ENCODE results near the gene MTRR. TPM values are rescaled to one million over a fixed set of nuclear protein-coding genes. Genes with fewer than 3 reads are reported as not detected.

Gene MTRR
- polyA plus RNA-seq, 1 of the 3 experiments (the other 2 are of a cell fraction): 18.4 TPM

GRCh38 chr5:7852988-7853387 lies 16.0 kb upstream of the MTRR start (continued):
- TF ChIP-seq USF2 (IDR thresholded peaks at IDR 0.05; ENCODE audit: borderline replicate concordance, low read depth, low read length): no peak
- no peak for TF ChIP-seq GATA2 (CRISPR knock-in tag; IDR thresholded peaks at IDR 0.05)
- no peak for TF ChIP-seq SIN3A (IDR thresholded peaks at IDR 0.05; ENCODE audit: borderline replicate concordance, low read depth, low read length)
- TF ChIP-seq ELF1 (IDR thresholded peaks at IDR 0.05): no peak

- Histone ChIP-seq H3K4me3 (ENCODE audit: low read depth in 2 of 2, low read length in 1 of 2) (no peak overlapping the region), H3K27me3 (ENCODE audit: insufficient read depth) (no peaks in the 10 kb centered on the region; the same call in 1 of the 2 replicates), H3K9ac (no peak overlapping the region), H3K79me2 (ENCODE audit: insufficient read depth) (no peaks in the 10 kb centered on the region), H3F3A (replicated peaks; ENCODE audit: insufficient read depth) (peaks cover 8% of the 10 kb centered on the region), H3K4me1 (ENCODE audit: control insufficient read depth in 1 of 2, insufficient read depth in 2 of 2, low read depth in 1 of 2, low read length in 1 of 2) (peaks cover 8 to 11% of the 10 kb centered on the region in 2 experiments; a peak in 2 of 4 replicates), H4K20me1 (ENCODE audit: insufficient read depth) (no peaks in the 10 kb centered on the region), H3K36me3 (replicated peaks in 1 of 2; ENCODE audit: control insufficient read depth in 1 of 2, insufficient read depth in 2 of 2, low read length in 1 of 2) (peaks cover 15 to 22% of the 10 kb centered on the region in 2 experiments), H3K27ac (ENCODE audit: low read depth in 2 of 2, low read length in 1 of 2) (no peak overlapping the region), H2AFZ (ENCODE audit: low read depth) (no peak overlapping the region), H3K9me2 (no peaks in the 10 kb centered on the region), H3K4me2 (no peak overlapping the region), H3K9me3 (no peaks in the 10 kb centered on the region)
- WGBS (ENCODE audit: low lambda C conversion rate): 51% methylated on average over 3 of the region's 3 CpGs
- ChIA-PET POLR2A (no interaction called here), CTCF (interaction anchor here (1.0 to 4.0 kb wide), 5 partner anchors 10 to 595 kb away, joined by 3 to 34 read pairs (median 10); partner anchors contain the start of genes FASTKD3 and MTRR)
- DNase-seq: no peak
- no peak for TF ChIP-seq RFX5 (IDR thresholded peaks at IDR 0.05; ENCODE audit: low read length)
- TF ChIP-seq MEF2A (IDR thresholded peaks at IDR 0.05; ENCODE audit: borderline replicate concordance, low read depth): no peak
- no peak for TF ChIP-seq NFIC (IDR thresholded peaks at IDR 0.05; ENCODE audit: borderline replicate concordance)
- no peak for TF ChIP-seq CTCF (IDR thresholded peaks at IDR 0.05)
- TF ChIP-seq ZBTB33 (IDR thresholded peaks at IDR 0.05; ENCODE audit: borderline replicate concordance, low read depth): no peak
- no peak for TF ChIP-seq ELF1 (IDR thresholded peaks at IDR 0.05)
- TF ChIP-seq IRF3 (IDR thresholded peaks at IDR 0.05; ENCODE audit: low read depth, low read length): no peak
- no peak for TF ChIP-seq NRF1 (IDR thresholded peaks at IDR 0.05; ENCODE audit: low read depth, low read length)
- no peak for TF ChIP-seq CHD2 (IDR thresholded peaks at IDR 0.05; ENCODE audit: low read length, partially characterized antibody)
- TF ChIP-seq FOXJ3 (CRISPR knock-in tag; IDR thresholded peaks at IDR 0.05): no peak
- no peak for TF ChIP-seq REST (IDR thresholded peaks at IDR 0.05; ENCODE audit: low read depth, low read length)
- no peak for TF ChIP-seq EZH2phosphoT487 (IDR thresholded peaks at IDR 0.05; ENCODE audit: borderline replicate concordance, low read depth)
- no peak for TF ChIP-seq RAD21 (IDR thresholded peaks at IDR 0.05; ENCODE audit: low read length)
- no peak for TF ChIP-seq USF1 (IDR thresholded peaks at IDR 0.05; ENCODE audit: borderline replicate concordance, low read depth)
- no peak for TF ChIP-seq MXI1 (IDR thresholded peaks at IDR 0.05; ENCODE audit: low read depth, low read length)
- no peak for TF ChIP-seq USF2 (IDR thresholded peaks at IDR 0.05; ENCODE audit: borderline replicate concordance, low read depth, low read length)
- TF ChIP-seq RCOR1 (IDR thresholded peaks at IDR 0.05; ENCODE audit: low read length): no peak
These were observed 13.3 kb upstream of the MTRR start for GRCh38 chr5:7855611-7856010.
